SU-DHL-6 (cell line): ENCODE measurements around the gene TFIP11.

Experiments
- H2AFZ ChIP-seq: fragments of 200-600 bp; sonication (generic); 2 replicates; pipeline ENCODE4 v1.6.1; 2014; ENCODE audit warnings: low read depth, mild to moderate bottlenecking, moderate library complexity, mixed read lengths, antibody characterized with exemption, low read length; ENCODE audit not compliant: severe bottlenecking
- H3F3A ChIP-seq: fragments of 200-600 bp; shearing (Covaris generic); 2 replicates; pipeline ENCODE4 v1.6.0; 2016; ENCODE audit warnings: antibody characterized with exemption, mild to moderate bottlenecking; ENCODE audit not compliant: insufficient read depth
- H3K27ac ChIP-seq: fragments of 200-600 bp; sonication (generic); 2 replicates; pipeline ENCODE4 v1.5.1; 2016; ENCODE audit warnings: low read depth, mild to moderate bottlenecking, low read length, moderate library complexity, mixed read lengths
- H3K27me3 ChIP-seq: fragments of 200-600 bp; sonication (generic), shearing (Covaris generic); 2 replicates; pipeline ENCODE4 v1.6.0; 2014; ENCODE audit warnings: mild to moderate bottlenecking, low read length
- H3K36me3 ChIP-seq: fragments of 200-600 bp; sonication (generic); 2 replicates; pipeline ENCODE4 v1.6.1; 2014; ENCODE audit warnings: mild to moderate bottlenecking, low read length, mixed read lengths
- H3K4me2 ChIP-seq: fragments of 300-600, 200-600 bp; shearing (Covaris generic), sonication (generic); 2 replicates; pipeline ENCODE4 v1.6.0; 2014; ENCODE audit warnings: low read length, low read depth, mild to moderate bottlenecking; ENCODE audit not compliant: poor library complexity, severe bottlenecking
- H3K4me3 ChIP-seq: fragments of 200-600 bp; sonication (generic); 2 replicates; pipeline ENCODE4 v1.5.1; 2014; ENCODE audit warnings: antibody characterized with exemption, low read length, mild to moderate bottlenecking, mixed read lengths; ENCODE audit not compliant: insufficient read depth, poor library complexity, severe bottlenecking
- H3K79me2 ChIP-seq: fragments of 200-600 bp; sonication (generic); 2 replicates; pipeline ENCODE4 v1.6.1; 2014; ENCODE audit warnings: mild to moderate bottlenecking, low read length, moderate library complexity; ENCODE audit not compliant: insufficient read depth
- H3K9ac ChIP-seq: fragments of 200-600 bp; sonication (generic); 2 replicates; pipeline ENCODE4 v1.7.0; 2014; ENCODE audit warnings: mild to moderate bottlenecking, low read length
- H3K9me2 ChIP-seq: fragments of 200-600 bp; sonication (generic); replicated peaks from 2 replicates; pipeline ENCODE4 v1.6.1; 2014; ENCODE audit warnings: low read length; ENCODE audit not compliant: insufficient read depth
- H3K9me3 ChIP-seq: fragments of 200-600 bp; sonication (generic); 2 replicates; pipeline ENCODE4 v1.6.1; 2014; ENCODE audit warnings: low read length, mixed read lengths; ENCODE audit not compliant: insufficient read depth
- H4K20me1 ChIP-seq: fragments of 200-600 bp; sonication (generic); 2 replicates; pipeline ENCODE4 v1.6.1; 2014; ENCODE audit warnings: low read depth, mild to moderate bottlenecking, antibody characterized with exemption, low read length, moderate library complexity, mixed read lengths
- EZH2phosphoT487 ChIP-seq: fragments of 200-600 bp; sonication (generic), shearing (Covaris generic); conservative IDR thresholded peaks from 2 replicates; pipeline ENCODE4 v1.6.1; 2018; ENCODE audit warnings: mild to moderate bottlenecking, antibody characterized with exemption, low read length, moderate library complexity, mixed read lengths
- TF ChIP-seq, protein P1 (sequence below): fragments of 200-600 bp; sonication (generic); IDR thresholded peaks from one replicate; pipeline ENCODE4 v1.5.1; 2017; ENCODE audit warnings: antibody characterized with exemption, mild to moderate bottlenecking, low read length, moderate library complexity; ENCODE audit not compliant: insufficient read depth, poor library complexity, severe bottlenecking

The TFIP11 gene

GRCh38 chr22:26485013-26485412, 27.3 kb downstream of the TFIP11 start:
- H3K27ac ChIP-seq: no peak overlapping the region
- no peaks in the 10 kb centered on the region for H3K9me2 ChIP-seq
- H3K36me3 ChIP-seq: no peaks in the 10 kb centered on the region
- H3K9ac ChIP-seq: peak overlapping the region; percentile 83
- TF ChIP-seq EZH2phosphoT487: no peak
- TF ChIP-seq, protein P1, sequence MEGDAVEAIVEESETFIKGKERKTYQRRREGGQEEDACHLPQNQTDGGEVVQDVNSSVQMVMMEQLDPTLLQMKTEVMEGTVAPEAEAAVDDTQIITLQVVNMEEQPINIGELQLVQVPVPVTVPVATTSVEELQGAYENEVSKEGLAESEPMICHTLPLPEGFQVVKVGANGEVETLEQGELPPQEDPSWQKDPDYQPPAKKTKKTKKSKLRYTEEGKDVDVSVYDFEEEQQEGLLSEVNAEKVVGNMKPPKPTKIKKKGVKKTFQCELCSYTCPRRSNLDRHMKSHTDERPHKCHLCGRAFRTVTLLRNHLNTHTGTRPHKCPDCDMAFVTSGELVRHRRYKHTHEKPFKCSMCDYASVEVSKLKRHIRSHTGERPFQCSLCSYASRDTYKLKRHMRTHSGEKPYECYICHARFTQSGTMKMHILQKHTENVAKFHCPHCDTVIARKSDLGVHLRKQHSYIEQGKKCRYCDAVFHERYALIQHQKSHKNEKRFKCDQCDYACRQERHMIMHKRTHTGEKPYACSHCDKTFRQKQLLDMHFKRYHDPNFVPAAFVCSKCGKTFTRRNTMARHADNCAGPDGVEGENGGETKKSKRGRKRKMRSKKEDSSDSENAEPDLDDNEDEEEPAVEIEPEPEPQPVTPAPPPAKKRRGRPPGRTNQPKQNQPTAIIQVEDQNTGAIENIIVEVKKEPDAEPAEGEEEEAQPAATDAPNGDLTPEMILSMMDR: no peak
- H3K4me2 ChIP-seq: peak overlapping the region; percentile 98
- peaks cover 20% of the 10 kb centered on the region for H3F3A ChIP-seq
- H3K9me3 ChIP-seq: no peaks in the 10 kb centered on the region
- H3K27me3 ChIP-seq: no peaks in the 10 kb centered on the region
- H3K79me2 ChIP-seq: peaks cover 44% of the 10 kb centered on the region
- H3K4me3 ChIP-seq: peak overlapping the region; percentile 82
- no peaks in the 10 kb centered on the region for H4K20me1 ChIP-seq
- H2AFZ ChIP-seq: no peak overlapping the region

DNA sequence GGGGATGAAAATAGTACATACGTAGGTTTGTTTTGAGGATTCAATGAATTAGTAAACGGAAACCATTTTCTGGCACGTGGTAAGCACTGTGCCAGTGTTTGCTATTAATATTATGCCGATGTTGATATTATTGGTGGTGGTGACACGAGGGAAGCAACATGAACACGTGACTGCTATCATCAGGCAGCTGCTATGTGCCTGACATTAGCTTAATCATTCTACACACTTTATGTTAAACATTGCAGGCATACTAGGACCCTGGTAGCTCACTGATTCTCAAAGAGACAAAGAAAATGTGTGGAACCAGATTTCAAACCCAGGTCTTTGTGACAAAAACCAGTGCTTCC, 27.9 kb downstream of the TFIP11 start:
- Histone ChIP-seq H3K4me2 (peak overlapping the region; percentile 98), H3K79me2 (peaks cover 51% of the 10 kb centered on the region), H3K36me3 (no peaks in the 10 kb centered on the region), H3K9me3 (no peaks in the 10 kb centered on the region), H3F3A (peaks cover 27% of the 10 kb centered on the region), H3K27ac (peak overlapping the region; percentile 89), H4K20me1 (no peaks in the 10 kb centered on the region), H3K9me2 (no peaks in the 10 kb centered on the region), H3K4me3 (peak overlapping the region; percentile 82), H3K9ac (peak overlapping the region; percentile 83), H3K27me3 (no peaks in the 10 kb centered on the region), H2AFZ (peak overlapping the region; percentile 57)
- TF ChIP-seq, protein P1: no peak
- TF ChIP-seq EZH2phosphoT487: no peak

GRCh38 chr22:26483439-26484359, 28.6 kb downstream of the TFIP11 start, which contains the start of the genes HPS4 and SRRD:
Gene HPS4, minus strand, starts transcription at chr22:26483783. Its CDS starts 2,021 bp downstream, at chr22:26481762.
Gene SRRD, plus strand, starts transcription at chr22:26483877. Its CDS starts 14 bp downstream, at chr22:26483891.
- no peaks in the 10 kb centered on the region for H3K9me2 ChIP-seq
- no peaks in the 10 kb centered on the region for H3K9me3 ChIP-seq
- H3K4me2 ChIP-seq: peak within 1 kb of the TSS; percentile 98
- peak within 1 kb of the TSS; percentile 82 for H3K4me3 ChIP-seq
- no peak for TF ChIP-seq EZH2phosphoT487
- TF ChIP-seq, protein P1: no peak
- H3K36me3 ChIP-seq: no peaks in the 10 kb centered on the region
- H3K79me2 ChIP-seq: peaks cover 57% of the 10 kb centered on the region
- peaks cover 27% of the 10 kb centered on the region for H3F3A ChIP-seq
- H3K27me3 ChIP-seq: no peaks in the 10 kb centered on the region
- peak within 1 kb of the TSS; percentile 83 for H3K9ac ChIP-seq
- H4K20me1 ChIP-seq: no peaks in the 10 kb centered on the region
- H2AFZ ChIP-seq: peak within 1 kb of the TSS; percentile 57
- H3K27ac ChIP-seq: peak within 1 kb of the TSS; percentile 89
